Urinary bladder (tissue), 4 donors: Measurements from ENCODE around the gene EMD. TPM values are rescaled to one million over a fixed set of nuclear protein-coding genes. Genes with fewer than 3 reads are reported as not detected.
A peak's percentile ranks its signal among the peaks of the same experiment; 100 is the strongest.
"Not testable (repeated sequence)": the region's sequence is repeated elsewhere in the genome, so short reads cannot be mapped to it uniquely, and the experiment has no call there.

Experiments used
- DNase-seq: peaks from one replicate; pipeline ENCODE4 v3.0.0-alpha.2; 2015; ENCODE audit errors: extremely low spot score
- H3K27ac ChIP-seq: one replicate; pipeline ENCODE4 v1.5.1; 2013; ENCODE audit warnings: low read depth, mild to moderate bottlenecking, moderate library complexity
- H3K36me3 ChIP-seq: one replicate; pipeline ENCODE4 v1.6.1; 2013; ENCODE audit warnings: mild to moderate bottlenecking, moderate library complexity; ENCODE audit not compliant: insufficient read depth
- H3K4me1 ChIP-seq: one replicate; pipeline ENCODE4 v1.6.1; 2013; ENCODE audit warnings: mild to moderate bottlenecking, moderate library complexity; ENCODE audit not compliant: insufficient read depth
- H3K4me3 ChIP-seq: one replicate; pipeline ENCODE4 v1.5.1; 2013; ENCODE audit warnings: low read depth, low read length
- WGBS: extraction: QIAGEN DNeasy Blood & Tissue Kit; methylation state at CpG from one replicate; pipeline ENCODE4 v1.1.7; 2013; 5-methylcytosine and 5-hydroxymethylcytosine counted together
- polyA plus RNA-seq: library from polyadenylated mRNA; stranded (reverse); fragments of 200-250 nt; gene quantifications from one replicate; pipeline ENCODE4 v1.2.3, GENCODE V29; 2013
- total RNA-seq: library from RNA; depleted of rRNA; stranded (reverse); fragments of >200 nt; gene quantifications from one replicate; pipeline ENCODE4 v1.2.3, GENCODE V29; 2014
- donor health status: healthy with polysubstance abuse.
- donor health status: healthy.

The EMD gene
- total RNA-seq (25.9 TPM), polyA plus RNA-seq (138 TPM)

GRCh38 chrX:154378799-154379568 is at the start of gene EMD:
EMD (plus strand) TSS chrX:154379295; CDS start chrX:154379485, 190 bp downstream.
- H3K4me1 ChIP-seq = no peaks in the 10 kb centered on the region
- WGBS = under 1% methylated on average over 102 of the region's 103 CpGs

GRCh38 chrX:154332561-154332960 is 46.5 kb upstream of the EMD start:
- Histone ChIP-seq H3K36me3 (no peaks in the 10 kb centered on the region), H3K27ac (no peak overlapping the region), H3K4me3 (no peak overlapping the region), H3K4me1 (no peaks in the 10 kb centered on the region)
- DNase-seq = no peak
- WGBS = 93% methylated on average over 29 of the region's 29 CpGs

More at GRCh38 chrX:154378799-154379568, at the start of gene EMD:
- no peaks in the 10 kb centered on the region for H3K36me3 ChIP-seq
- H3K4me3 ChIP-seq = peak within 1 kb of the TSS; percentile 76
- peak; percentile 91 for DNase-seq
- peak within 1 kb of the TSS; percentile 99 for H3K27ac ChIP-seq

GRCh38 chrX:154333116-154333515 is 46.0 kb upstream of the EMD start:
- 95% methylated on average over 9 of the region's 9 CpGs for WGBS
- no peaks in the 10 kb centered on the region for H3K36me3 ChIP-seq

GRCh38 chrX:154333837-154334271 is 45.2 kb upstream of the EMD start:
- WGBS = 79% methylated on average over 6 of the region's 6 CpGs
- Histone ChIP-seq H3K4me1 (no peaks in the 10 kb centered on the region), H3K27ac (no peak overlapping the region), H3K36me3 (no peaks in the 10 kb centered on the region), H3K4me3 (no peak overlapping the region)
- no peak for DNase-seq

More at GRCh38 chrX:154333116-154333515, 46.0 kb upstream of the EMD start:
- DNase-seq = no peak
- no peak overlapping the region for H3K4me3 ChIP-seq
- H3K27ac ChIP-seq = no peak overlapping the region
- H3K4me1 ChIP-seq = no peaks in the 10 kb centered on the region

GRCh38 chrX:154334496-154334895 is 44.6 kb upstream of the EMD start:
- Histone ChIP-seq H3K36me3 (no peaks in the 10 kb centered on the region), H3K4me3 (no peak overlapping the region), H3K27ac (no peak overlapping the region), H3K4me1 (no peaks in the 10 kb centered on the region)
- 75% methylated on average over 10 of the region's 10 CpGs for WGBS
- no peak for DNase-seq

GRCh38 chrX:154341399-154342298 is 37.4 kb upstream of the EMD start:
- not testable (repeated sequence) for H3K4me1 ChIP-seq, H3K27ac ChIP-seq, DNase-seq, H3K4me3 ChIP-seq, H3K36me3 ChIP-seq
- 0% methylated on average over 17 of the region's 115 CpGs for whole genome bisulfite sequencing

- not testable (repeated sequence) for H3K4me1 ChIP-seq, H3K36me3 ChIP-seq, DNase-seq, H3K27ac ChIP-seq, H3K4me3 ChIP-seq
- no CpG with 5 or more reads among the region's 16 CpGs for WGBS
Observed at GRCh38 chrX:154343063-154343462, 36.0 kb upstream of the EMD start.

- H3K36me3 ChIP-seq, DNase-seq, H3K4me1 ChIP-seq, H3K4me3 ChIP-seq, H3K27ac ChIP-seq: not testable (repeated sequence)
- WGBS = no CpG with 5 or more reads among the region's 20 CpGs
Observed at GRCh38 chrX:154343620-154344019, 35.5 kb upstream of the EMD start.

GRCh38 chrX:154348114-154348531 is 31.0 kb upstream of the EMD start:
- Histone ChIP-seq H3K4me1 (no peaks in the 10 kb centered on the region), H3K4me3 (no peak overlapping the region), H3K27ac (no peak overlapping the region), H3K36me3 (no peaks in the 10 kb centered on the region)
- WGBS = 45% methylated on average over 7 of the region's 7 CpGs
- no peak for DNase-seq

GRCh38 chrX:154348646-154349358 is 30.3 kb upstream of the EMD start:
- Histone ChIP-seq H3K27ac (peak overlapping the region; percentile 29), H3K4me1 (no peaks in the 10 kb centered on the region), H3K4me3 (no peak overlapping the region), H3K36me3 (no peaks in the 10 kb centered on the region)
- no peak for DNase-seq
- 75% methylated on average over 24 of the region's 24 CpGs for WGBS

GRCh38 chrX:154349359-154349935 is 29.6 kb upstream of the EMD start:
- Histone ChIP-seq H3K36me3 (no peaks in the 10 kb centered on the region), H3K4me3 (no peak overlapping the region), H3K4me1 (no peaks in the 10 kb centered on the region), H3K27ac (no peak overlapping the region)
- 58% methylated on average over 19 of the region's 19 CpGs for WGBS
- DNase-seq = no peak

GRCh38 chrX:154349979-154350378 is 29.1 kb upstream of the EMD start:
- Histone ChIP-seq H3K4me1 (no peaks in the 10 kb centered on the region), H3K4me3 (no peak overlapping the region), H3K36me3 (no peaks in the 10 kb centered on the region), H3K27ac (no peak overlapping the region)
- DNase-seq = no peak
- 73% methylated on average over 15 of the region's 15 CpGs for WGBS
